B cell (primary cell): ENCODE measurements around the gene MAPK10. TPM values are rescaled to one million over a fixed set of nuclear protein-coding genes. Genes with fewer than 3 reads are reported as not detected.

ENCODE experiments used
- ATAC-seq: fragments of 200-7000 bp; cut with Tn5 transposase; one replicate; pipeline ENCODE4 v1.10.0; 2021; ENCODE audit warnings: low read depth, mild to moderate bottlenecking, moderate number of reproducible peaks, moderate library complexity
- CTCF ChIA-PET: fragments of 350-600 bp; sonication (Branson Sonifier 250); formaldehyde crosslinking; loops from one replicate; lab custom pipeline; 2021; ENCODE audit warnings: antibody characterized with exemption, inconsistent platforms; lab: Charles Lee
- POLR2A ChIA-PET: fragments of 350-600 bp; sonication (Branson Sonifier 250); formaldehyde crosslinking; loops from one replicate; lab custom pipeline; 2021; ENCODE audit warnings: antibody characterized with exemption; lab: Charles Lee
- DNase-seq: peaks from one replicate; pipeline ENCODE4 v3.0.0; 2013
- H2AFZ ChIP-seq: 2 replicates; pipeline ENCODE4 v1.6.1; 2012; ENCODE audit warnings: mild to moderate bottlenecking, low read depth, low read length; ENCODE audit not compliant: insufficient read depth, poor library complexity, severe bottlenecking
- H3K27ac ChIP-seq, 2 donors: 1 replicate in 1 of 2; 2 replicates in 1 of 2; pipeline ENCODE4 v1.5.1; 2012 to 2013; ENCODE audit warnings: low read length in 2 of 2, mild to moderate bottlenecking in 2 of 2, moderate library complexity in 1 of 2
- H3K27me3 ChIP-seq, 4 experiments: fragments of 200-600 bp in 1 of 4; sonication (generic) in 1 of 4; replicated peaks in 1 of 4; 1 replicate in 2 of 4; 2 replicates in 2 of 4; pipeline versions ENCODE4 v1.6.1 to v1.7.0; 2013 to 2016; ENCODE audit warnings: low read length in 3 of 4, mild to moderate bottlenecking in 2 of 4, mixed read lengths in 1 of 4, moderate library complexity in 1 of 4; ENCODE audit not compliant: insufficient read depth in 4 of 4, control insufficient read depth in 3 of 4; ENCODE audit errors: control extremely low read depth in 1 of 4
- H3K36me3 ChIP-seq, 2 experiments: replicated peaks in 1 of 2; 1 replicate in 1 of 2; 2 replicates in 1 of 2; pipeline versions ENCODE4 v1.6.1 to v1.7.1; 2013; ENCODE audit warnings: low read length in 1 of 2; ENCODE audit not compliant: insufficient read depth in 2 of 2, control insufficient read depth in 1 of 2; ENCODE audit errors: control extremely low read depth in 1 of 2, extremely low read depth in 1 of 2
- H3K4me1 ChIP-seq, 2 donors: fragments of 200-600 bp in 1 of 2; sonication (generic) in 1 of 2; 1 replicate in 1 of 2; 2 replicates in 1 of 2; pipeline versions ENCODE4 v1.5.1 to v1.6.1; 2013 to 2017; ENCODE audit warnings: low read length in 2 of 2; ENCODE audit not compliant: control insufficient read depth in 2 of 2, insufficient read depth in 2 of 2
- H3K4me2 ChIP-seq: replicated peaks from 2 replicates; pipeline ENCODE3; 2012; ENCODE audit warnings: mild to moderate bottlenecking, low read depth, low read length; ENCODE audit not compliant: poor library complexity, severe bottlenecking
- H3K4me3 ChIP-seq, 5 experiments: fragments of 200-600 bp in 1 of 5; sonication (generic) in 1 of 5; 1 replicate in 3 of 5; 2 replicates in 2 of 5; pipeline versions ENCODE4 v1.5.1 to v1.7.0; 2011 to 2016; ENCODE audit warnings: low read length in 4 of 5, mild to moderate bottlenecking in 4 of 5, low read depth in 2 of 5, control low read depth in 1 of 5, moderate library complexity in 1 of 5; ENCODE audit not compliant: insufficient read depth in 1 of 5; ENCODE audit errors: control extremely low read depth in 1 of 5, extremely low read depth in 1 of 5
- H3K79me2 ChIP-seq: fragments of 200-600 bp; sonication (generic); one replicate; pipeline ENCODE4 v1.6.0; 2016; ENCODE audit warnings: low read length; ENCODE audit not compliant: control insufficient read depth, insufficient read depth
- H3K9ac ChIP-seq: fragments of 200-600 bp; sonication (generic); 2 replicates; pipeline ENCODE4 v1.6.1; 2017; ENCODE audit warnings: mild to moderate bottlenecking, low read length, moderate library complexity
- H3K9me3 ChIP-seq, 3 donors: one replicate each; pipeline versions ENCODE4 v1.6.1 to v1.7.1; 2013; ENCODE audit warnings: low read length in 2 of 3; ENCODE audit not compliant: control insufficient read depth in 2 of 3, insufficient read depth in 1 of 3; ENCODE audit errors: control extremely low read depth in 1 of 3
- H4K20me1 ChIP-seq: 2 replicates; pipeline ENCODE4 v1.6.0; 2012; ENCODE audit warnings: mild to moderate bottlenecking, low read length; ENCODE audit not compliant: insufficient read depth, control insufficient read depth, poor library complexity, severe bottlenecking
- H3K27ac Mint-ChIP-seq: one replicate; pipeline ENCODE4 v1.8.0; 2021; ENCODE audit warnings: mixed read lengths
- H3K27me3 Mint-ChIP-seq: one replicate; pipeline ENCODE4 v1.8.0; 2021; ENCODE audit warnings: mixed read lengths
- H3K4me1 Mint-ChIP-seq: one replicate; pipeline ENCODE4 v1.8.0; 2021; ENCODE audit warnings: mixed read lengths
- H3K4me3 Mint-ChIP-seq: one replicate; pipeline ENCODE4 v1.8.0; 2021; ENCODE audit warnings: mixed read lengths
- H3K9me3 Mint-ChIP-seq: one replicate; pipeline ENCODE4 v1.8.0; 2022; ENCODE audit warnings: mixed read lengths; ENCODE audit not compliant: insufficient read depth
- CTCF ChIP-seq: fragments of 200-600 bp; IDR thresholded peaks from one replicate; pipeline ENCODE4 v1.8.0; 2022; ENCODE audit warnings: antibody characterized with exemption, mild to moderate bottlenecking
- EZH2 ChIP-seq: IDR thresholded peaks from 2 replicates; pipeline ENCODE4 v1.6.1; 2012; ENCODE audit warnings: borderline replicate concordance, low read depth, mild to moderate bottlenecking, moderate library complexity, low read length; ENCODE audit not compliant: insufficient read depth, poor library complexity, severe bottlenecking
- WGBS: methylation state at CpG from one replicate; pipeline ENCODE4 v1.1.5; 2013; ENCODE audit warnings: missing lambda C conversion rate; ENCODE audit not compliant: insufficient coverage; 5-methylcytosine and 5-hydroxymethylcytosine counted together
- intact Hi-C: fragments of 100-400 bp; cut with micrococcal nuclease; formaldehyde crosslinking; loops from one replicate; pipeline ENCODE4 v1.10.0; 2022
- polyA plus RNA-seq: library from polyadenylated mRNA; depleted of rRNA; stranded (reverse); fragments of >200 nt; gene quantifications from 2 replicates; pipeline ENCODE4 v1.2.3, GENCODE V29; 2012
- total RNA-seq, 2 donors: library from RNA; stranded (reverse); fragments of 120-200 nt in 1 of 2; gene quantifications; 1 replicate in 1 of 2; 2 replicates in 1 of 2; pipeline versions ENCODE4 v1.2.3 to v1.2.4, GENCODE V29; 2013 to 2022

Gene MAPK10
- total and polyA plus RNA-seq, 2 donors (not counting 1 experiment from before 2014, with no cell fraction given), result 0.03 to 3.1 TPM

GRCh38 chr4:86060341-86060740, 299.5 kb downstream of the MAPK10 start:
- WGBS, result no CpG with 5 or more reads among the region's 1 CpG

GRCh38 chr4:86058621-86059020, 301.2 kb downstream of the MAPK10 start:
- H3K27me3 ChIP-seq, result no peaks in the 10 kb centered on the region
- H3K4me2 ChIP-seq, result no peak overlapping the region
- Mint-ChIP-seq H3K27ac (no peak overlapping the region), H3K4me3 (no peak overlapping the region), H3K27me3 (peaks cover 18% of the 10 kb centered on the region), H3K4me1 (no peaks in the 10 kb centered on the region), H3K9me3 (no peaks in the 10 kb centered on the region)
- no peak overlapping the region for H3K27ac ChIP-seq
- POLR2A ChIA-PET, result no interaction called here
- CTCF ChIA-PET, result interaction anchor here (2.0 kb wide), 1 partner anchor 15 kb away, joined by 7 read pairs; no protein-coding TSS in a partner anchor
- H3K36me3 ChIP-seq, result no peaks in the 10 kb centered on the region
- H3K9ac ChIP-seq, result no peak overlapping the region
- no peaks in the 10 kb centered on the region for H3K9me3 ChIP-seq
- TF ChIP-seq CTCF, result no peak
- no peak for TF ChIP-seq EZH2
- no peak overlapping the region for H2AFZ ChIP-seq
- H3K4me3 ChIP-seq, result no peak overlapping the region
- no peaks in the 10 kb centered on the region for H3K4me1 ChIP-seq
- H3K79me2 ChIP-seq, result no peaks in the 10 kb centered on the region
- intact Hi-C loops, result no loop called here
- ATAC-seq (no peak), DNase-seq (no peak)
- H4K20me1 ChIP-seq, result no peaks in the 10 kb centered on the region

More at GRCh38 chr4:86060341-86060740, 299.5 kb downstream of the MAPK10 start:
- Histone ChIP-seq H3K9me3 (no peaks in the 10 kb centered on the region), H3K79me2 (no peaks in the 10 kb centered on the region), H2AFZ (no peak overlapping the region), H3K36me3 (no peaks in the 10 kb centered on the region), H3K4me2 (no peak overlapping the region), H4K20me1 (no peaks in the 10 kb centered on the region), H3K9ac (no peak overlapping the region), H3K27me3 (no peaks in the 10 kb centered on the region), H3K4me1 (no peaks in the 10 kb centered on the region), H3K4me3 (no peak overlapping the region), H3K27ac (no peak overlapping the region)
- CTCF ChIA-PET, result interaction anchor here (1.0 to 2.0 kb wide), 2 partner anchors 17 to 976 kb away, joined by 3 to 7 read pairs; no protein-coding TSS in a partner anchor
- TF ChIP-seq EZH2 (no peak), CTCF (no peak)
- Mint-ChIP-seq H3K9me3 (no peaks in the 10 kb centered on the region), H3K4me1 (no peaks in the 10 kb centered on the region), H3K4me3 (no peak overlapping the region), H3K27me3 (peaks cover 18% of the 10 kb centered on the region), H3K27ac (no peak overlapping the region)
- DNase-seq (no peak), ATAC-seq (no peak)
- POLR2A ChIA-PET, result no interaction called here
- intact Hi-C loops, result no loop called here
